ENCODE results near the gene LAMA3.

LAMA3 gene

GRCh38 chr18:23772327-23773024 is 83.2 kb downstream of the LAMA3 start:
- DNase-seq (ENCODE audit: low spot score), result no peak

- no peak for DNase-seq (ENCODE audit: low spot score)
These were observed 87.1 kb downstream of the LAMA3 start for GRCh38 chr18:23776306-23776705.

DNA sequence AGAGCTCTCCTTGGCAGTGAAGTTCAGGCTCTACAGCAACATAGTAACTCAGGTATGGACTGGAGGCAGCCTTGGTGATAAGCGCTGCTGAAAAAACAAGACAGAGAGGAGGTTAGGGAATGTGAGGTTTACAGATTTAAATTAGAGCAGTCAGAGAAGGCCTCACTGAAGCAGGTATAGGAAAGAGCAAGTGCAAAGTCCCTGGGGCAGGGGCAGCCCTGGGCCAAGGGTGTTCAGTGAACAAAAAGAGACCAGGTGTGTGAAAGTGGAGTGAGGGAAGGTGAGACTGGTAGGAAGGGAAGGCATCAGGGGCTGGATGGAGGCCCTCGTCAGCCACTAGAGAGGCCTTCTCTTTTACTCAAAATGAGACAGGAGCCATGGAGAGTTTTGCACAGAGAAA is 89.6 kb downstream of the LAMA3 start:
- DNase-seq (ENCODE audit: low spot score), result no peak

GRCh38 chr18:23779696-23780303 is 90.5 kb downstream of the LAMA3 start:
- DNase-seq (ENCODE audit: low spot score), result no peak

GRCh38 chr18:23784832-23785245 is 95.6 kb downstream of the LAMA3 start:
- no peak for DNase-seq (ENCODE audit: low spot score)

DNA sequence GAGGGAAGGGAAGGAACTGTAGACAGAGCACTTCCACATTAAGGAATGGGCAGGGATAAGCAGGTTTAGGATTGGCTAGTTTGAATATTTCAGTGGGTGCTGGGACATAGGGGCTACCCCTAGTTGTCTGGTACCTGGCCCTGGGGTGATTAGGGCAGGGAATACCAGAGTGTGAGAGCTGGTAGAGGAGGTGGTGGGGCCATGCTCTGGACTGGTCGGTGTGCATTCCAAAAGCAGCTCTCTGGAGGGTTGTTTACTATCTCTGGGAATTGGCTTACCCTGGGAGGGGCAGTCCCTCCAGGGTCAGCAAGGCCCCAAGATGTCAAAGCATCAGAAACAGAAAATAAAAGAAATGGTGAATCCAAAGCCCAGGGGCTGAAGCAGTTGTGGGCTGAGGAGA is 103.8 kb downstream of the LAMA3 start:
- DNase-seq (ENCODE audit: low spot score), result no peak

DNA sequence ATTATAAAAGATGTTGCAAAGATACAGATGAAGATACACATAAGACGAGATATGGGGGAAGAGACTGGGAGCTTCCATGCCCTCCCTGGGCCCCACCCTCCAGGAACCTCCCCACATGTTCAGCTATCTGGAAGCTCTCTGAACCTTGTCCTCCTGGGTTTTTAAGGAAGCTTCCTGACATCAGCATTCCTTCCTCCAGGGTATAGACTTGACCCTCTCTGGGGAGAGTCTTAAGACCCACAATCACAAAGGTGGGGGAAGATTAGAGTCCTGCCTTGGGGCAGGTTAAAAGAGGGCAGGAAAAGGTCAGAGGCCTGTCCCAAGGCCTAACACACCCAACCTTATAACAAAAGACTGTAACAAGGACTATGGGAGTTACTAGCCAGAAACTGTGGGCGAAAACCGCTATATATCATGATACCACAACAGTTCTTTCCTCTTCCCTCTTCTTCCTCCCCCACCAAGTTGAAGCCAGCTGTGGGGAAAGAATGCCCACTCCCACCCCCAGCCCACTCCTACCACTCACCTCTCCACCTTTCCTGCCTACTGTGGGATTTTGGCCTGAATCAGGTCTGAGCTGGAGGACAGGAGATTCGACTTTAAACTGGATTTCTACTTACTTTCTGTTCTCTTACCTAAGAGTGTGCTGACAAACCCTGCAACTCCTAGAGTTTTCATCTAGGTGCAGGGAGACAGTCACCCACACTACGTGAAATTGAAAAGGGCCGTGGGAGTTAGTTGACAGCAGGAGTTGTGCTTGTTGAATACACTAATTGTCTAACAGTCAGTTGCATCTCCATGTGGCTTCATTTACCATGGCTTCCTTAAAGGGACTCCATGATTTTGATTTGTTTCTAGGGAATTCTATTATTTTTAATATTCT is 105.0 kb downstream of the LAMA3 start:
- DNase-seq (ENCODE audit: low spot score), result no peak

DNA sequence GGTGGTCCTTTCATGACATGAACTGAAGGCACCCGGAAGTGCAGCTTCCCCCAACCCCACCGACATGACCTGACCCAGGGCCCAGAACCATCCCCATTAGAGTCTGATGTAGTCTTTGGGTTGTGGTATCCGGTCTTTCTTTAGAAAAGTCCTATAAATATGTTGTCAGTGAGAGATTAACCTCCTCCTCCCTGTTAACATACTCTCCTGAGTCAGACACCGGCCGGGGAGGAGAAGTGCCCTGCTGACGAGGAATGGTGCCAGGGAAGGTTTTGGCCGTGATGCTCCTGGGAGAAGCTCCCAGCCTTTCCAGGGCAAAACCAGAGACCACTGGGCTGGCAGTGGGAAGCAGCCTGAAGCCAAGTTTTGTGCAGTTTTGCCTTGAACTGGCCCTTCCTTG is 109.0 kb downstream of the LAMA3 start:
- DNase-seq (ENCODE audit: low spot score), result no peak

DNA sequence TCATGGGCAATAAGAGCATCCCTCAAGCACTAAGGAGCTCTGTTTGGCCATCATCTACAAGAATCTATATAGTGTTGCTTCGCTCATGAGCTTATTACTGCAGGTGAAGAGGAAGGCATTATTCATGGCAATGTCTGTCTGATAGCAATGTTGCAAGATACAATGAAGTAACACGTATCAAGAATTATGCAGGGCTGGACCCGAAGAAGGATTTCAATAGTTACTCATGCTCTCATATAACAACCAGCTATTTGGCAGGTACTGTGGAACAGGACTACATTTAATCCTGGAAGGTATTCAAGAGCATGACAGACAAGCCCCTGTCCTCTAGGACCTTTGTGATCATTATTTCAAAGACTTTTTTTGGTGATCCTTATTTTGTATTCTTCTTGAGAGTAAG is 109.6 kb downstream of the LAMA3 start:
- DNase-seq (ENCODE audit: low spot score), result no peak

- no peak for DNase-seq (ENCODE audit: low spot score)
These were observed 110.3 kb downstream of the LAMA3 start for GRCh38 chr18:23799540-23799939.

- DNase-seq (ENCODE audit: low spot score), result no peak
These were observed 111.6 kb downstream of the LAMA3 start for GRCh38 chr18:23800902-23801301.

GRCh38 chr18:23802817-23803216 is 113.6 kb downstream of the LAMA3 start:
- DNase-seq (ENCODE audit: low spot score), result no peak

- DNase-seq (ENCODE audit: low spot score), result no peak
These were observed 114.5 kb downstream of the LAMA3 start for GRCh38 chr18:23803755-23804154.

DNA sequence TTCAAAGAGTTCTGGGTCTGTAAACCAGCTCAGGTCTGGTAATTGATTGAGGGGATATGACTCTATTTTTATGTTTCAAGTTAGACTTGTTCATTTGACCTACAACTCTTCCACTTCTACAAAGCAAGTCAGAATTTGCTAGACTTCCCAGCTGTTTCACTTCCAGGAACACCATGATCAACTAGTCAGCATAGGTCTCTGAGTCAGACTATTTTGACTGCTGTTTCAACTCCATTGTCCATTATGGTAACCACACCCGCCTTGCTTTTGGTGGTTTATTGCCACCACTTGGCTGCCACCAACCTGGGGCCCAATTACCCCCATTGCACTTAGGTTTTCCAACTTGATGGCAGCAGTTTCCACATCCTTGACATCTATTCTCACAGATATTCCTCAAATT is 116.6 kb downstream of the LAMA3 start:
- no peak for DNase-seq (ENCODE audit: low spot score)

DNA sequence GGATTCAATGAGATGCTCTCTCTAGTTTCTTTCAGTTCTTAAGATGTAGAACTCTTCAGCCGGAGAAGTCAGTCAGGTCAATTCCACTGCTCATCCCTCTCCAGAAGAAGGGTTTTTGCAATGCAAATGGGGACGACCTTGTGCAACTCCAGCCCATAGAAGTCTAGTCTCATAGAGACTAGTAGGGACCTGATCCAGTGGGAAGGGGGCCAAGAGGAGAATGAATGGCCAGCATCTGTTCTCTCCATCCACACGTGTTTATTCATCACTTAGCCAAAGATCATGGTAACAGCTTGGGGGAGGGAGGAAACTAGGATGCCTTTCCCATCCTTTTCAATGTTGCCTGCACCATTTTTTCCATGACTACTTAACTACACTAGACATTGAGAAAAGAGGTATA is 120.2 kb downstream of the LAMA3 start:
- no peak for DNase-seq (ENCODE audit: low spot score)

- no peak for DNase-seq (ENCODE audit: low spot score)
These were observed 121.1 kb downstream of the LAMA3 start for GRCh38 chr18:23810396-23810795.

GRCh38 chr18:23811176-23811575 is 121.9 kb downstream of the LAMA3 start:
- no peak for DNase-seq (ENCODE audit: low spot score)

DNA sequence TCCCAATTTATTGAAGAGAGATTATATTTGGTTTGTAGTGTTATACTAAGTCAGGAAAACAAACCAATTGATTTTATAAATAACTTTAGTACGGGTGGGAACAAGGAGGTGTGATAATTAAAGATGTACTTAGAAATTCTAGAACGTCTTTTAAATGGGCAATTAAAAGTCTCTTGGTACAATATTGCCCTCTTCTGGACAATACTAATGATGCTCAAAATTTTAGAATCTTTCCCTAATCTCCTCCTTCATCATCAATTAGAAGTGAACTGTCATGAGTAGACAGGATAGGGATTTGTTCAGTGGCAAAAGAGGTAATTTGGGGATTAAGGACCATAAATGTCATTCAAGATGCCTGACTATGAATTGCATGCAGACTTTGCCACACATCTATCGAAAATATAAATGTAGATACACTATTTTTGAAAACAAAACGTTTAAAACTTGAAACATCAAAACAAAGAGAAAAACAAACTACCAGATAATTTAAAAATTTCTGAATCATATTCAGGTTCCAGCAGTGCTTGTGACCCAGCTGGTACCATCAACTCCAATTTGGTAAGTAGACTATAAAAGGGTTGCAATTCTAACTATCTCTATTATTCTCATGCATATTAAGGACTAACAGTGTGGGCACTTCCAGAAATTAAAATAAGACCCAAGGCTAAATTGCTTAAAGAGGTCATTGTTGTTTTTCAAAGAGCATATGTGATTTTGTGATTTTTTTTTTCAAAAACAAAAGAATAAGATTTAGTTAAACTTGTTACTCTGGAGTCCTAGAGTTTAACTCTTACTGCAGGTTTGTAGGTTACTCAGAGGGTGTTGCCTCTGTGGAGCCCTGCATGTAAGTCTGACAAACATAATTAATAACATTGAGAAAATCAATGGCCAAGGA is 123.5 kb downstream of the LAMA3 start:
- peak; percentile 23 for DNase-seq (ENCODE audit: low spot score)

DNA sequence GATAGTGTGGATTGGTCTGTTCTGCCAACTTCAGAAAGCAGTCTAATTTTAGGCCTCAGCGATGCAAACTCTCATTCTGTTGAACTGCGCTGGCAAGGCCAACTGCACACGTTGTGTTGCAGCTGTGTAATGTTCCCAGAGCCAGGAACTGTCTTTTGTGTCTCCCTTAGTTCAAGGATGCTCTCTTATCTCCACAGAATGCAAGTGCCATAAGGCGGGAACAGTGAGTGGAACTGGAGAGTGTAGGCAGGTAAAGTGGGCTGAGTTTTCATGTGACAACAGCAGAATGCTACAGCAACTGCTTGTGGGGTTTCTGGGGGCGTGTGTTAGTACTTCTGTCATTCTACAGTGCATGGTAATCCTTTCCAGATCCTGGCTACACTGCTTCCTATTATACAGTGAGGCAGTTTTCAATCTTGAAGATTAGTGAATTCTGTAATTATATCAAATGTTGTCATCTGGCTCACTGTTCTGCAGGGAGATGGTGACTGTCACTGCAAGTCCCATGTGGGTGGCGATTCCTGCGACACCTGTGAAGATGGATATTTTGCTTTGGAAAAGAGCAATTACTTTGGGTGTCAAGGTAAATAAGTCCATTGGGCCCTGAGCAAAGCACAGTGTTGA is 125.8 kb downstream of the LAMA3 start:
- no peak for DNase-seq (ENCODE audit: low spot score)

- no peak for DNase-seq (ENCODE audit: low spot score)
These were observed 126.8 kb downstream of the LAMA3 start for GRCh38 chr18:23816021-23816420.

- no peak for DNase-seq (ENCODE audit: low spot score)
These were observed 127.5 kb downstream of the LAMA3 start for GRCh38 chr18:23816740-23817139.

DNA sequence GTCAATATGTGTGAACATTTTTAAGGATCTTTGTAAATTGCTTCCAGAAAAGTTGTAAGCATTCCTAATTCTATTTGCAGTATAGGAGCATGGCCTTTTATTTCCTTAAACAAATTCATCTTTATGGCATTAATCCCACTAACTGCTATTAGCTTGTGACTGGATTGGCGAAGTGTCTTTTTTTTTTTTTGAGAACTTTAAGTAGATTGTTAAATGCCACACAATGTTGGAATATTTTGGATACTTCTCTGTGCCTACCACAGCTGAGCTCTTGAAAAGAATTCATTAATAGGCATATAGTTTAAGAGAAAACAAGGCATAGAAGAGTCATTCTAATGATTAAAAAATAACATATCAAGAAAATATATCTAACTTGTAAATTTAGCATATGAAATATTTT is 129.7 kb downstream of the LAMA3 start:
- DNase-seq (ENCODE audit: low spot score), result no peak

Measured in hematopoietic multipotent progenitor cell treated with erythropoietin and hydrocortisone succinate and interleukin-3 and kit ligand, for 15 days (in vitro differentiated cells).